ENCODE measurements around the gene ATXN1.

GRCh38 chr6:16747232-16748024, 13.8 kb downstream of the ATXN1 start:
- TF ChIP-seq POLR2A (IDR thresholded peaks at IDR 0.05): no peak
- TF ChIP-seq CTCF (IDR thresholded peaks at IDR 0.05): no peak
